Ovary (tissue), 9 donors: ENCODE results near the gene SMYD2. TPM values are rescaled to one million over a fixed set of nuclear protein-coding genes. Genes with fewer than 3 reads are reported as not detected.

Experiments
- DNase-seq, 5 donors: peaks; one replicate each; pipeline ENCODE4 v3.0.0-alpha.2; 2019 to 2020
- H3K27ac ChIP-seq, 2 donors: fragments of 200-600 bp; one replicate each; pipeline versions ENCODE4 v1.5.1 to v1.8.0; 2019 to 2022
- H3K27me3 ChIP-seq: fragments of 200-600 bp; one replicate; pipeline ENCODE4 v1.8.0; 2022
- H3K36me3 ChIP-seq: fragments of 200-600 bp; sonication (generic); one replicate; pipeline ENCODE4 v1.5.1; 2019
- H3K4me1 ChIP-seq: one replicate; pipeline ENCODE4 v1.8.1; 2013; ENCODE audit warnings: mild to moderate bottlenecking, moderate library complexity; ENCODE audit not compliant: insufficient read depth
- H3K4me3 ChIP-seq: fragments of 200-600 bp; sonication (generic); one replicate; pipeline ENCODE4 v1.5.1; 2017
- H3K9me3 ChIP-seq, 2 donors: fragments of 200-600 bp in 1 of 2; sonication (generic) in 1 of 2; one replicate each; pipeline versions ENCODE4 v1.5.1 to v1.8.1; 2013 to 2019; ENCODE audit warnings: mild to moderate bottlenecking in 1 of 2, moderate library complexity in 1 of 2
- EP300 ChIP-seq: sonication (generic); formaldehyde crosslinking; IDR thresholded peaks from one replicate; pipeline ENCODE4 v1.6.1; 2017; ENCODE audit warnings: antibody characterized with exemption
- POLR2A ChIP-seq: fragments of 450-650 bp; IDR thresholded peaks from one replicate; pipeline ENCODE4 v1.6.1; 2017; ENCODE audit warnings: antibody characterized with exemption, mild to moderate bottlenecking, moderate library complexity
- WGBS, 3 donors: extraction: QIAGEN DNeasy Blood & Tissue Kit in 1 of 3; methylation state at CpG; one replicate each; pipeline versions ENCODE4 v1.1.5 to v1.1.7; 2013 to 2017; 5-methylcytosine and 5-hydroxymethylcytosine counted together
- intact Hi-C, 4 donors: fragments of 100-400 bp; cut with DNase I; formaldehyde crosslinking; loops; one replicate each; pipeline versions ENCODE4 v1.11.0 to v1.15.1; 2022 to 2023
- polyA plus RNA-seq, 2 donors: library from polyadenylated mRNA; stranded (reverse); fragments of 200-250 nt in 1 of 2; fragments of 350-450 nt in 1 of 2; fragmentation: Illumina TruSeq in 1 of 2; extraction: RNeasy Lipid Tissue Mini Kit (QIAGEN cat#74804) in 1 of 2; gene quantifications; one replicate each; pipeline ENCODE4 v1.2.3, GENCODE V29; 2013 to 2014
- total RNA-seq, 7 donors: library from RNA; depleted of rRNA in 2 of 7; stranded (reverse); fragments of >200 nt in 2 of 7; fragmentation: NEBNext Ultra II Directional in 3 of 7; extraction: Animal tissue kit (Norgen Biotek cat#: 25700) in 3 of 7; gene quantifications; one replicate each; pipeline versions ENCODE4 v1.1.0 to v1.2.4, GENCODE V29; 2016 to 2023
- TF ChIP-seq, protein P1 (sequence below), 3 donors: fragments of 450-650 bp in 2 of 3; fragments of 200-600 bp in 1 of 3; IDR thresholded peaks; one replicate each; pipeline versions ENCODE4 v1.5.1 to v1.8.0; 2016 to 2022; ENCODE audit warnings: antibody characterized with exemption in 3 of 3, mild to moderate bottlenecking in 1 of 3
- donor health status: DM: no; HTN: no; CAD: no; lungs with moderate emphysema.
- donor health status: DM: no; HTN: no; CAD: no.
- donor health status: Bipolar disorder and iron deficiency.
- donor health status: DM: yes; HTN: yes; CAD: no.
- donor health status: DM: no; HTN: no; CAD: no.
- donor health status: DM: yes; HTN: yes; CAD: no.

The SMYD2 gene
- total and polyA plus RNA-seq, 9 donors = 14.6 to 50.3 (median 17.2) TPM

DNA sequence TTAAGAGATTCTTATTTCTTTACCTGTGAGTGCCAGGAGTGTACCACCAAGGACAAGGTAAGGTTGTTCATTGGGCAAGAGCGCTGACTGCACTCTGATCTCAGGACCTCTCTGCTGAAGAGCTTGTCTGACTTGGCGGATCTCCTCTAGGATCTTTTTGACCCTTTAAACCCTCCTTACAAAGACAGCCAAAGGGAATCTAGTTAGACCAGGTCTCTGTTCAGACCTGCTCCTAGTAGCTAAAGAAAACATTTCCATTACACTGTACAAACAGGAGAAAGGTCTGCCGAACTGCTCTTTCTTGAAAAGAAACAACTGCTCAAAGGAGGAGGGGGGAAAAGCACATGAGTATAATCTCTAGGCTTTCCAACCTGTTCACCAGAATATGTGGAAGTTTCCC is 49.3 kb downstream of the SMYD2 start:
- Histone ChIP-seq H3K27ac (no peak overlapping the region), H3K36me3 (no peaks in the 10 kb centered on the region), H3K27me3 (no peaks in the 10 kb centered on the region), H3K9me3 (no peaks in the 10 kb centered on the region), H3K4me1 (peaks cover 1% of the 10 kb centered on the region), H3K4me3 (no peak overlapping the region)
- intact Hi-C loops = loop anchor here in 2 of 4 donors (5.0 to 10.0 kb wide), 2 partner anchors 255 to 257 kb away; no protein-coding TSS in a partner anchor
- WGBS, 3 donors = 70 to 76% (median 75%) methylated on average over 3 of the region's 3 CpGs
- DNase-seq = no peak
- TF ChIP-seq, protein P1, sequence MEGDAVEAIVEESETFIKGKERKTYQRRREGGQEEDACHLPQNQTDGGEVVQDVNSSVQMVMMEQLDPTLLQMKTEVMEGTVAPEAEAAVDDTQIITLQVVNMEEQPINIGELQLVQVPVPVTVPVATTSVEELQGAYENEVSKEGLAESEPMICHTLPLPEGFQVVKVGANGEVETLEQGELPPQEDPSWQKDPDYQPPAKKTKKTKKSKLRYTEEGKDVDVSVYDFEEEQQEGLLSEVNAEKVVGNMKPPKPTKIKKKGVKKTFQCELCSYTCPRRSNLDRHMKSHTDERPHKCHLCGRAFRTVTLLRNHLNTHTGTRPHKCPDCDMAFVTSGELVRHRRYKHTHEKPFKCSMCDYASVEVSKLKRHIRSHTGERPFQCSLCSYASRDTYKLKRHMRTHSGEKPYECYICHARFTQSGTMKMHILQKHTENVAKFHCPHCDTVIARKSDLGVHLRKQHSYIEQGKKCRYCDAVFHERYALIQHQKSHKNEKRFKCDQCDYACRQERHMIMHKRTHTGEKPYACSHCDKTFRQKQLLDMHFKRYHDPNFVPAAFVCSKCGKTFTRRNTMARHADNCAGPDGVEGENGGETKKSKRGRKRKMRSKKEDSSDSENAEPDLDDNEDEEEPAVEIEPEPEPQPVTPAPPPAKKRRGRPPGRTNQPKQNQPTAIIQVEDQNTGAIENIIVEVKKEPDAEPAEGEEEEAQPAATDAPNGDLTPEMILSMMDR (IDR thresholded peaks at IDR 0.05) = no peak
- TF ChIP-seq EP300 (no peak), POLR2A (no peak)

GRCh38 chr1:214330715-214331114 is 49.8 kb downstream of the SMYD2 start:
- 80 to 86% (median 83%) methylated on average over 12 of the region's 12 CpGs for WGBS, 3 donors
- H3K27ac ChIP-seq = no peak overlapping the region
- TF ChIP-seq, protein P1 (IDR thresholded peaks at IDR 0.05) = no peak
- TF ChIP-seq EP300 (no peak), POLR2A (no peak)

GRCh38 chr1:214331180-214331579 is 50.2 kb downstream of the SMYD2 start:
- Histone ChIP-seq H3K9me3 (no peaks in the 10 kb centered on the region), H3K36me3 (no peaks in the 10 kb centered on the region), H3K27ac (no peak overlapping the region), H3K27me3 (no peaks in the 10 kb centered on the region), H3K4me1 (peaks cover 1% of the 10 kb centered on the region), H3K4me3 (no peak overlapping the region)
- peak in 1 of 5 donors; percentile 25 for DNase-seq
- intact Hi-C loops = loop anchor here in 2 of 4 donors (5.0 to 10.0 kb wide), 2 partner anchors 254 to 256 kb away; no protein-coding TSS in a partner anchor
- no peak for TF ChIP-seq EP300
- TF ChIP-seq POLR2A = no peak
- TF ChIP-seq, protein P1 (IDR thresholded peaks at IDR 0.05) = no peak
- 84 to 91% (median 87%) methylated on average over 1 of the region's 1 CpG for WGBS, 3 donors

More at GRCh38 chr1:214330715-214331114, 49.8 kb downstream of the SMYD2 start:
- intact Hi-C loops = loop anchor here in 2 of 4 donors (5.0 to 10.0 kb wide), 2 partner anchors 254 to 257 kb away; no protein-coding TSS in a partner anchor
- H3K9me3 ChIP-seq = no peaks in the 10 kb centered on the region
- H3K4me1 ChIP-seq = peaks cover 1% of the 10 kb centered on the region
- no peak for DNase-seq
- H3K27me3 ChIP-seq = no peaks in the 10 kb centered on the region
- H3K4me3 ChIP-seq = no peak overlapping the region
- H3K36me3 ChIP-seq = no peaks in the 10 kb centered on the region

GRCh38 chr1:214331827-214332423 is 51.0 kb downstream of the SMYD2 start:
- peak in 1 of 5 donors; percentile 31 for DNase-seq
- intact Hi-C loops = loop anchor here in 3 of 4 donors (2.0 to 10.0 kb wide), 3 partner anchors 253 to 255 kb away; no protein-coding TSS in a partner anchor
- H3K27ac ChIP-seq = no peak overlapping the region
- TF ChIP-seq POLR2A = no peak
- TF ChIP-seq, protein P1 (IDR thresholded peaks at IDR 0.05) = peak in 1 of 3 donors; percentile 18
- no peaks in the 10 kb centered on the region for H3K27me3 ChIP-seq
- no peaks in the 10 kb centered on the region for H3K36me3 ChIP-seq
- H3K4me1 ChIP-seq = peaks cover 1% of the 10 kb centered on the region
- 72 to 78% (median 77%) methylated on average over 9 of the region's 9 CpGs for WGBS, 3 donors
- no peaks in the 10 kb centered on the region for H3K9me3 ChIP-seq
- H3K4me3 ChIP-seq = no peak overlapping the region
